GM10847 (cell line): Measurements from ENCODE around the gene SMIM13.

ENCODE experiments used
- POLR2A ChIP-seq: IDR thresholded peaks from 2 replicates; pipeline ENCODE4 v1.6.1; 2011; ENCODE audit not compliant: insufficient read length; ENCODE audit errors: extremely low read depth

Gene SMIM13

GRCh38 chr6:11161031-11161956 is 67.7 kb downstream of the SMIM13 start:
- no peak for TF ChIP-seq POLR2A

DNA sequence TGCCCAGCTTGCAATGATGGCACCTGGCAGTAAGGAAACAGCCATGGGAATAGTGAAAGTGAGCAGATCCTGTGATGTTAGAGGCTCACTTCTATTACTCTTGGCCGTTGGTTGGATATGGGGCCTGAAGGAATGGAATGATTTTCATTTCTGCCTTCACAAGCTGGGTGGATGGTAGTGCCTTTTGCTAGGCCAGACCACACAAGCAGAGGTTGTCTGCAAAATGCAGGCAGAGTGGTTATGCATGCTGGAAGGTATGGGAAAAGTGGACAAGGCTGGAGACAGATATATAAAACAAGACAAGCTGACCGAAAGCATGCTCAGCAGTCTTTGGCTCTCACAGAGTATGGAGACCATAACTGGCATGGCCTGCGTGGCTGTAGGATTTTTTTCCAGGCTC is 68.6 kb downstream of the SMIM13 start:
- TF ChIP-seq POLR2A: no peak

GRCh38 chr6:11163932-11164331 is 70.3 kb downstream of the SMIM13 start:
- TF ChIP-seq POLR2A: no peak

- TF ChIP-seq POLR2A: no peak
Measured at GRCh38 chr6:11164717-11165646, 71.3 kb downstream of the SMIM13 start.

DNA sequence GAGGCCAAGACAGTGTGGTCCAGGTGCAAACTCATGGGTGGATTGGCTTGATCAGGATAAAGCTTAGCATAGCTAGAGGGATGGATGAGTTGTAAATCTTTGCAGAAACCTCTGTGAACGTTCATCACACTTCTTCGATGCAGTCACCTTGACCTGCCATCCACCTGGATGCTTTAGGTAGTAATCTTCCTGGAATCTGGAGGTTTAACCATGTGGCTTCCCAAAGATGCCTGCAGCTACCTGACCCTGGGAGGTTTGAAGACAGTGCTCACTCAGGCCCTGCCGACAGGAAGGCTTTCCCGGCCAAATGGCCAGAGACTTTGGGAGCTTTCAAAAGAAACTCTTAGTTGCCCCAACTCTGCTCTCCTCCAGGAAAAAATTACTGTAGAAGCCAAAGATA is 73.3 kb downstream of the SMIM13 start:
- no peak for TF ChIP-seq POLR2A

DNA sequence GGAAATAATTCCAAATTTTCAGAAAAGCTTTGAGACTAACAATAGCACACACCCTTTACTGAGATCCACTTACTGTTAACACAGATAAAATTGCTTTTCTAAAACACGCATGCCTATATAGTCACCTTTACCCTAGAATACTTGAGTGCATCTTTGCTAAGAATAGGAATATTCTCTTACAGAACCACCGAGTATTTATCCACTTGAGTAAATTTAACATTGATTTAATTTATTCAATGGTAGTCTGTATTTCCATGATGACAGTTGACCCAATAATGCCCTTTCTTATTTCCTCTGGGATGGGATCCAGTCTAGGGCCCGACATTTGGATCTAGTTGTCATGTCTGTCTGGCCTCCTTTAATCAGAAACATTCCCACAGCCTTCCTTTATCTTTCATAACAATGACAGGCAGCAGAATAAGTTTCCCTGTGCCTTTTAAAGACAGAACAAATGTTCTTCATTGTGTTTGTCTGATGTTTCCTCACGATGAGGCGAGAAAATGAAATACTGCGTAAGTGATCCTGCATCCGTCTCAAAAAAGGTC is 74.5 kb downstream of the SMIM13 start:
- TF ChIP-seq POLR2A: no peak

- no peak for TF ChIP-seq POLR2A
Measured at GRCh38 chr6:11171952-11172351, 78.3 kb downstream of the SMIM13 start.

GRCh38 chr6:11172501-11173327 is 79.1 kb downstream of the SMIM13 start:
- no peak for TF ChIP-seq POLR2A

DNA sequence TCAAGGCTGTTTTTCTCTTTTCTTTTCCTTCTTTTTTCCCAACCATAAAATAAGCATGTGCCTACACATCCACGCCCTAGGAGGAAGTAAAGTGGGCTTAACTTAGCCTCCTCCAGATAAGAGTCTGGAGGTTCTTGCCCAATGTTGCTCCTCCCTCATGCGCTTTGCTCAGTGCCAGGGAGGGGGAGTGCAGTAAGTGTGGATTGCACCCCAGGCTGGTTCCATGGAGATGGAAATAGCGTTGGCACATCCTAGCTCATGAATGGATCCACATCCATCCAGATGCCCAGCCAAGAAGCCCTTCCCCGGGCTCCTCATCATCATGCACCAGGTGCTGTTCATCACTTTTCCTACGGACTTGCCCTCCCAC is 80.6 kb downstream of the SMIM13 start:
- no peak for TF ChIP-seq POLR2A

DNA sequence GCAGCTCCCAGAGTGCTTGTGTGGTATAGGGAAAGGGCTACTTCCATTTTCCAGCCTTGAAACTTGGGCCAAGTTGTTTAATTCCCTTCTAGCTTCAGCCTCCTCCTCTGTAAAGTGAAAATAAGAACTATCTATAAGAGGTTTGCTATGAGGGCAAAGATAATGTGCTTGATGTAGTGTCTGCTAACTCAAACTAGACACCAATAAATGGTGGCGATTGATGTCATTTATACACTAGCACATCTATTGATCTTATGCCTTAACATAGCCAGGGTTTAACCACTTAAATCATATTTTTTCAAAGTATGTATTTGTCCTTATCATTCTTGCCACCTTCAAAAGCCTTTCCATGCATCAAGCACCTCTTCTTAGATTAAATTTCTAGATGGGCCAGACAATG is 83.6 kb downstream of the SMIM13 start:
- TF ChIP-seq POLR2A: no peak

GRCh38 chr6:11179088-11179418 is 85.4 kb downstream of the SMIM13 start:
- no peak for TF ChIP-seq POLR2A

DNA sequence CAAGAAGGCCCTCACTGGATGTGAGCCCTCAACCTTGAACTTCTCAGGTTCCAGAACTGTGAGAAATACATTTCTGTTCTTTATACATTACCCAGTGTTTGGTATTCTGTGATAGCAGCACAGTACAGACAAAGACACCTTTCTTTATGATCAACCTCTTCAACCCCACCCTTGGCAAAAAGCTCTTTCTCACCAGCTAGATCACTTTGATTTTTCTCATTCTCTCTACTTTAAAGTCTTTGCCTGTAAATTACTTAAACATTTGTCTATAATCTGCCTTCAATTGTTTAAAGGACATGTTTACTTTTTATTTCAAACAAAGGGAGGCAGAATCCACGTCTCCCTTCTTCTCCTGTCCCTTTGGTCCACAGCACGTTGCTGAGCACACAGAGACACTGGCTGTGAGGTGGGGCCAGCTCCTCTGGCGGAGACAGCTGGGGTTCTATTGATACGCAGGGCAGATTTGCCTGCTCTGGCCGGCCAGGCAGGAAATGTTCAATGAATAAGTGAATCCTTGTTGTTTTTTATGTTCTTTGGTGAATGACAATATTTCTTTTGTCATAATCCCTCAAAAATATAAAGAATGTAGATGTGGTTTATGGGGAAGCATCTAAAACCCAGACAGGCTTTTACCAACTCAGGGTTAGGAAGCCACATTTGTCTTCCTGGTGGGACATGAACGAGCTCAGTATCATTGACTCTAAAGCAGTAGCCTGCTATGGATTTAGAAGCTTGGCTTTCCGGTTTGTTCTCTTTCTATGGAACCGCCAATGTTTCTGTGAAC is 86.0 kb downstream of the SMIM13 start:
- TF ChIP-seq POLR2A: no peak

DNA sequence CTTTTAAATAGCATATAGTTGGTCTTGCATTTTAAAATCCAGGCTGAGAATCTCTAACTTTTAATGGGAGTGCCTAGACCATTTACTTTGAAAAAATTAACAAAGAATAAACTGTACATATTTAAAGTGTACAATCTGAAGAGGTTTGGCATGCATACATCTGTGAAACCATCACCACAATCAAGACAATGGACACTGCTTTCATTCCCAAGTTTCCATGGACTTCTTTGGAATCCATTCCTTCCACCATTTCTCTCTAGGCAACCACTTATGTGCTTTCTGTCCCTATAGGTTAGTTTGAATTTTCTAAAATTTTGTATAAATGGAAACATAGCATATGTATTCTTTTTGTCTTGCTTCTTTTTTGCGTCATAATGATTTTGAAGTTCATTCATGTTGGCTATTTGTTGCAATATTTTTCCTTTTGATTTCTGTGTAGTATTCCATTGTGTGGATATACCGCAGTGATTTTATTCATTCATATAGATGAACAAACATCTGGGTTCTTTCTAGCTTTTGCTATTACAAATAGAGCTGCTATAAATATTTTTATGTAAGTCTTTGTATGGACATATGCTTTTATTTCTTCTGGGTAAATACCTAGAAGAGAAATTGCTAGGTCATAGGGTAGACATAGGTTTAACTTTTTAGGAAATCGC is 88.0 kb downstream of the SMIM13 start:
- no peak for TF ChIP-seq POLR2A
